Measurements from ENCODE around the gene ACOT7.

Gene ACOT7

GRCh38 chr1:6359216-6360116 is 34.1 kb downstream of the ACOT7 start:
- peak; percentile 25 for DNase-seq

GRCh38 chr1:6358757-6359201 is 34.8 kb downstream of the ACOT7 start:
- no peak for DNase-seq

- no peak for DNase-seq
Measured at GRCh38 chr1:6358144-6358624, 35.4 kb downstream of the ACOT7 start.

- DNase-seq: no peak
Measured at GRCh38 chr1:6357243-6357936, 36.2 kb downstream of the ACOT7 start.

- DNase-seq: no peak
Measured at GRCh38 chr1:6355621-6356020, 37.9 kb downstream of the ACOT7 start.

GRCh38 chr1:6354659-6355317 is 38.8 kb downstream of the ACOT7 start:
- DNase-seq: no peak

GRCh38 chr1:6353955-6354658 is 39.5 kb downstream of the ACOT7 start:
- DNase-seq: no peak

GRCh38 chr1:6353619-6353954 is 40.0 kb downstream of the ACOT7 start:
- no peak for DNase-seq

GRCh38 chr1:6352138-6352563 is 41.4 kb downstream of the ACOT7 start:
- no peak for DNase-seq

GRCh38 chr1:6351480-6352137 is 42.0 kb downstream of the ACOT7 start:
- no peak for DNase-seq

- DNase-seq: no peak
Measured at GRCh38 chr1:6350416-6351088, 43.0 kb downstream of the ACOT7 start.

- no peak for DNase-seq
Measured at GRCh38 chr1:6349254-6349943, 44.2 kb downstream of the ACOT7 start.

GRCh38 chr1:6348511-6349191 is 44.9 kb downstream of the ACOT7 start:
- DNase-seq: no peak

GRCh38 chr1:6347641-6348487 is 45.7 kb downstream of the ACOT7 start:
- no peak for DNase-seq

- no peak for DNase-seq
Measured at GRCh38 chr1:6345460-6345859, 48.1 kb downstream of the ACOT7 start.

GRCh38 chr1:6345009-6345408 is 48.6 kb downstream of the ACOT7 start:
- DNase-seq: no peak

GRCh38 chr1:6343506-6344405 is 49.8 kb downstream of the ACOT7 start:
- DNase-seq: no peak

- DNase-seq: no peak
Measured at GRCh38 chr1:6342056-6342455, 51.5 kb downstream of the ACOT7 start.
